NCI-H1930 (cell line): ENCODE measurements around the gene UCN3.

Experiments used
- DNase-seq, 2 experiments: peaks; one replicate each; lab custom pipeline; 2025; lab: John Stamatoyannopoulos, UW

Gene UCN3, protein sequence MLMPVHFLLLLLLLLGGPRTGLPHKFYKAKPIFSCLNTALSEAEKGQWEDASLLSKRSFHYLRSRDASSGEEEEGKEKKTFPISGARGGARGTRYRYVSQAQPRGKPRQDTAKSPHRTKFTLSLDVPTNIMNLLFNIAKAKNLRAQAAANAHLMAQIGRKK

GRCh38 chr10:5364890-5365338 lies at the start of gene UCN3:
UCN3 (plus strand) TSS chr10:5364966; CDS start chr10:5373721, 8,755 bp downstream.
- DNase-seq = no peak

DNA sequence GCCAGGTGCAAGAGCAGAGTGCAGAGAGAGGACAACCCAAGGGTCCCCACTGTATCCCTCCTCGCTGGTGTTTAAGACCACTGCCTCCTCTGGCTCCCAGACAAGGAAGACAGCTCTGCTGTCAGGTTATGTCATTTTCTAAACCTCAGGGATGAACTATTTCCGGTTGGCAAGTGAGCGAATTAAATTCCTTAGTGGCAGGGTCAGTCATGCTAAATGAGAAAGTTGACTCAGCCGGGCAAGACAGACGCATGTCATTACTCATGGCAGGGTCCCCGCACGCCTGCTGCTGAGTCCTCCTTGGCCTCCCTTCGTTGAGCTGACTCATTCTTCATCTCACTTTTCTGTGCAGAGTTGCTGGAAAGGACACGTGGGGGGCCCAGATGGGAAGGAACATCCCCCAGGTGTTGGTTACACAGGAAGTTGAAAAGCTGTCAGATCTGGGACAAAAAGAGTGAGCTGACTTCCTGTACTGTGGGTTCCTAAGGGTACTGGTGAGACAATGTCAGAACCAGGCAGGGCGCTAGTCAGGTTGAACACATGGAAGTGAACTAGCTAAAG lies 47.1 kb upstream of the UCN3 start:
- no peak for DNase-seq

GRCh38 chr10:5318148-5318547 lies 46.6 kb upstream of the UCN3 start:
- no peak for DNase-seq

GRCh38 chr10:5319863-5320262 lies 44.9 kb upstream of the UCN3 start:
- no peak for DNase-seq

DNA sequence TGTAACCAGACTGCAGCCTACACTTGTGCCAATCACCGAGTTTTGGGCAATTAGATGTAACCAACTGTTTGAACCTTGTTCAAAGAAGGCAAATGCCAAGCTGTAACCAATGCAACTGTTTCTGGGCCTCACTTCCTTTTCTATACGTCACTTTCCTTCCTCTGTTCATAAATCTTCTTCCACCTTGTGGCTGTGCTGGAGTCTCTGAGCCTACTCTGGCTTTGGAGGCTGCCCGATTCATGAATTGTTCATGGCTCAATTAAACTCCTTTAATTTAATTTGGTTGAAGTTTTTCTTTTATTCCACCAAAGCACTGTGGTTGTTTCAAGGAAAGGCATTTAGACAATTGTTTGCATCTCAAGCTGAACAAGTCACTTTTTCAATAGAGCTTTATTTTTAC lies 43.5 kb upstream of the UCN3 start:
- no peak for DNase-seq

- DNase-seq = no peak
Measured at GRCh38 chr10:5323446-5323845, 41.3 kb upstream of the UCN3 start.

GRCh38 chr10:5325076-5325475 lies 39.7 kb upstream of the UCN3 start:
- DNase-seq = no peak

- no peak for DNase-seq
Measured at GRCh38 chr10:5334196-5334880, 30.4 kb upstream of the UCN3 start.

DNA sequence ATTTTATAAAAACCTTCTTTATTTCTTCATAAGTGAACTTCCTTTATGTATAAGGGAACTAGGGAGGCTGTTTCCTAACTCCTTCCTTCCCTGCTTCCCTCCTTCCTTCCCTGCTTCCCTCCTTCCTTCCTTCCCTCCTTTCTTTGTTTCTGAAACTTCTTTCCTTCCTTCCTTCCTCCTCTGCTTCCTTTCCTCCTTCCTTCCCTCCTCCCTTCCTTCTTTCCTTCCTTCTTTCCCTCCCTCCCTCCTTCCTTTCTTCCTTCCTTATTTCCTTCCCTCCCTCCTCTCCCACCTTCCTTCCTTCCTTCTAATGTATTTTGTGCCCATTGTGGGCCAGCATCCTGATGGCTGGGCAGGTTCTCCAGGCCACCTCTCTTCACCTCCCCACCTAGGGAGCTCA lies 26.8 kb upstream of the UCN3 start:
- no peak for DNase-seq

DNA sequence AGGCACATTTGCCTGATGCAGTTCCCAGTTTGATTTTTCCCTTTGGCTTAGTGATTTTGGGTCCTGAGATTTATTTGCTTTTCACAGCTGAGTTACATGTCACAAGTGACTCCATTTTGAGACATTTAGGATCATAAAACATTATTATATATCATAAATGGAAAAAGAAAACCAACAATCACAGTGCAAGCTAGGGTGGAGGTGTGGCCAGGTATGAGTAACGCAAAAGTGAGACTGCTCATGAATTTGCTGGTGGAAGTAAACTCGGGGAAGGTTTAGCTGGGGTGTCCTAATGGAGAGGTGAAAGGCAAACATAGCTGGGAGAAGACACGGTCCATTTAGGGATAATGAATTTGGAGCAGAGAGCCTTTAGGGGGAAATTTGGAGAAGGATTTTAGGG lies 21.7 kb upstream of the UCN3 start:
- no peak for DNase-seq

- no peak for DNase-seq
Measured at GRCh38 chr10:5343561-5343960, 21.2 kb upstream of the UCN3 start.

DNA sequence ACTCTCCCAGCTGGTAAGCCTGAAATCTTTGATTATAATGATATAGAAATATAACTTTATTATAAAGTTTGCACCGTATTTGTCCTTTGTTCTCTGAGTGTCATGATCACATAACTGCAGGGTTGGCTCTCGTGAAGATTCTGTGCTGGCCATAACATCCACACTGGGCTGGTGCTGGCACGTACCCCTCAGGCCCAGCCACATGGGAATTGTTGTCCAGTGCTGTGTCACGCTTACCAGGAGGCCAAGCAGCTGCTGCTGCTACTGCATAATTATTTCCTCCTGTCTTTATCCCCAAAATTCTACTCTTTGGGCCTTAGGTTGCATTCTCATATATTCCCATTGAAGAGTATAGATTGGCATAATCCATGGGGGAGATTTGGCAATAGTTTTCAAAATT lies 20.8 kb upstream of the UCN3 start:
- DNase-seq = no peak

DNA sequence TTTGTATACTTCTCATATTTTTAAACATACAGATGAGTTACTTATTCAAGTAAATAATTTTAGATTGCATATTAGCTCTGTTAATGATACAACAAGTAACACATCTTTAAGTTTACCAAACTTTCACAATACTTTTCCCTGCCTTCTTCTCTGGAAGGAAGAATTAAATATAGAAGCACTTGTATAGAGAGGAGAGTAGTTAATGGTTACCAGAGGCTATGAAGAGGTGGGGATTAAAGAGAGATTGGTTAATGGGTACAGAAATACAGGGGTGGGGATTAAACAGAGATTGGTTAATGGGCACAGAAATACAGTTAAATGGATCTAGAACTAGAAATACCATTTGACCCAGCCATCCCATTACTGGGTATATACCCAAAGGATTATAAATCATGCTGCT lies 20.0 kb upstream of the UCN3 start:
- no peak for DNase-seq

GRCh38 chr10:5346881-5347280 lies 17.9 kb upstream of the UCN3 start:
- no peak for DNase-seq

DNA sequence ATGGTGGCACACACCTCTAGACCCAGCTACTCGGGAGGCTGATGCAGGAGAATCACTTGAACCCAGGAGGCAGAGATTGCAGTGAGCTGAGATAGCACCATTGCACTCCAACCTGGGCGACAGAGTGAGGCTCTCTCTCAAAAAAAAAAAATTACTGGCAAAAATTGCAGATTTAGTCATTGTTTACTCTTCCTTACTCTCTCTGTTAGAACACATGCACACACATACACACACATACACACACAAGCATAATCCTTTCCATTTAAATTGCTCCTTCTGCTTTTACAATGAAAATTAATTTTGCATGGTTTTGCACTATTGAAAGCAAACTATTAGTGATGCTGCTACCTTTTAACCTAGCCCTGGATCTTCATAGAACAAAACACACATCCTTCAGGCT lies 15.4 kb upstream of the UCN3 start:
- DNase-seq = no peak

- DNase-seq = no peak
Measured at GRCh38 chr10:5354068-5354467, 10.7 kb upstream of the UCN3 start.

DNA sequence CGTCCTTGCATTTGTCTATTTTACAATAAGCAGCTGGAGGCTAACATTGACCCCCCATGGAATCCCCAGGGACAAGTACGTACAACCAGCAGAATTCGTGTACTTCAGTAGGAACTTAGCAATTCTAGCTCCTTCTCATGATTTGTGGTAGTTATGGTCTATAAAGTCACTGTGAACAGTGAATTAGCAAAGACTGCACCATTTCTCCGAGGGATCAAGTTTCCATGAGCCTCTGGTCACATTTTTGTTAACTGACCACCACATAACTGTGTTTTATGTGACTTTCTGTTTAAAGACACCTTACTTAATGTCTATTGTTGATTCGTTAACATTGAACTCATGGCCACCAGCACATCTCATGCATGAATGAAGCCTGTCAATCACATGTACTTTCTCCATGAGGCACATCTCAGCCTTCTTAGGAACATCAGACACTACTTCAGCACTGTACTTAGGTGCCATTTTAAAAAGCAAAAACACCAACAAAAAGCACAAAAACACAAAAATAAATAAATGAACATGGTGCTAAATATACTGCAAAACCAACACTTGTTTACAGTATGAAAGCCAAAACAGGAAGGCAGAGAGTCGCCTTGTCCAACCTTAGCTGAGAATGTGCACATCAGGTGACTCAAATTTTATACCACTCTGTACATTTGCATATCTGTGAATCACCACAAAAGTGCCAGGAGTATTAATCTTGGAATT lies 9.0 kb upstream of the UCN3 start:
- no peak for DNase-seq

DNA sequence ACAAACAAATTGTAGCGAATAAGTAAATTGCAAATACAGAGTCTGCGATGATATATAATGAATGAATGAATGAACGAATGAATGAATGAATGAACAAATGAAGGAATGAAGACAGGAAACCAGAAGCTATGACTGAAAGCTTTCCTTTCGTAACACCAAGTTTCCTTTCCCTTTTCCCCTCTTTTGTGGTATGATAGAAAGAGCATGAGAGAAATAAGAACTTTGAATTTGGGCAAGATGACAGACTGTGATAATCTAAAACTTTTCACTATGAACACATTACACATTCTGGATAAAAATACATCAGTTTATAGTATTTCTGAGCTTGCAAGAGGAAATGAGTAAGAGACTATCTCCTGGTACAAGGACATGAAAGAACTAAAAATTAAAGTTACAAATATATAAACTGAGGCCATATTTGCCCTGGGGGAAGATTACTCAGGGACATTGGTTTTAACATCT lies 8.4 kb upstream of the UCN3 start:
- no peak for DNase-seq

GRCh38 chr10:5360318-5360915 lies 4.3 kb upstream of the UCN3 start:
- no peak for DNase-seq

GRCh38 chr10:5361966-5362365 lies 2.8 kb upstream of the UCN3 start:
- no peak for DNase-seq

GRCh38 chr10:5362873-5363272 lies 1.9 kb upstream of the UCN3 start:
- DNase-seq = no peak

- no peak for DNase-seq
Measured at GRCh38 chr10:5364374-5364773, 392 bp upstream of the UCN3 start.

DNA sequence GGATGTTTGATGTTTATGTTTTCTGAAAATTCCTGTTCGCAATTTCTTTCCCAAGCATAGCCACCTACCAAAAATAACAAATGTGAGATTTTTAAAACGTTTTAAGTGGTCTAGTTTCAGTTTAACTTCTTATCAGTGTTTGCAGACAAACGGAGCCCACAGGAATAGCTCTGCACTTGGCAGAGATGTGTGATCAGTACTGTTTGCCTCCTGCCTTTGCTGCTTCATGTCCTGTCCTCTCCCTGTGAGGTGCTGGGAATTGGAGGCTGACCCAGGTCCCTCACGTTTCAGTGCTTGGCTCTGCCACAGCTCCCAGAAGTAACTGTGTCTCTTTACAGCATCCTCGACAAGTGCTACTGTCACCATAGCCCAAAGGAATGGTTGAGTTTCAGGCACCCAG lies 1.2 kb downstream of the UCN3 start:
- no peak for DNase-seq
